Glutamatergic neuron (in vitro differentiated cells): ENCODE data around the gene NMNAT2. TPM values are rescaled to one million over a fixed set of nuclear protein-coding genes. Genes with fewer than 3 reads are reported as not detected.

Source experiments
- DNase-seq: peaks from one replicate; pipeline ENCODE4 v3.0.0; 2022
- H3K27ac Mint-ChIP-seq: one replicate; pipeline ENCODE4 v1.8.0; 2020; ENCODE audit warnings: mild to moderate bottlenecking, mixed read lengths, inconsistent platforms; ENCODE audit not compliant: unreplicated experiment
- H3K27me3 Mint-ChIP-seq: one replicate; pipeline ENCODE4 v1.8.0; 2020; ENCODE audit warnings: mild to moderate bottlenecking, moderate library complexity, mixed read lengths, inconsistent platforms; ENCODE audit not compliant: unreplicated experiment
- H3K36me3 Mint-ChIP-seq: one replicate; pipeline ENCODE4 v1.8.0; 2020; ENCODE audit warnings: mild to moderate bottlenecking, mixed read lengths, inconsistent platforms; ENCODE audit not compliant: unreplicated experiment
- H3K4me1 Mint-ChIP-seq: one replicate; pipeline ENCODE4 v1.8.0; 2020; ENCODE audit warnings: mild to moderate bottlenecking, low read depth, mixed read lengths, inconsistent platforms; ENCODE audit not compliant: unreplicated experiment
- H3K4me3 Mint-ChIP-seq: one replicate; pipeline ENCODE4 v1.8.0; 2020; ENCODE audit warnings: mild to moderate bottlenecking, mixed read lengths, inconsistent platforms; ENCODE audit not compliant: unreplicated experiment
- H3K9me3 Mint-ChIP-seq: one replicate; pipeline ENCODE4 v1.8.0; 2020; ENCODE audit warnings: mild to moderate bottlenecking, moderate library complexity, mixed read lengths, inconsistent platforms; ENCODE audit not compliant: unreplicated experiment
- CTCF ChIP-seq: fragments of 200-600 bp; sonication (generic); IDR thresholded peaks from one replicate; pipeline ENCODE4 v1.5.0; 2021; ENCODE audit not compliant: partially characterized antibody, unreplicated experiment
- total RNA-seq: library from RNA; stranded (reverse); fragmentation: NEBNext Ultra II Directional; extraction: Animal tissue kit (Norgen Biotek cat#: 25700); gene quantifications from one replicate; pipeline ENCODE4 v1.2.1, GENCODE V29; 2021; ENCODE audit not compliant: unreplicated experiment

Gene NMNAT2
- total RNA-seq, 1 donor from 2014 or later, result 76.4 TPM

- H3K9me3 Mint-ChIP-seq, result peaks cover 5% of the 10 kb centered on the region
- peaks cover 46% of the 10 kb centered on the region for H3K4me1 Mint-ChIP-seq
- H3K4me3 Mint-ChIP-seq, result no peak overlapping the region
- H3K36me3 Mint-ChIP-seq, result no peaks in the 10 kb centered on the region
- no peak for TF ChIP-seq CTCF
- H3K27me3 Mint-ChIP-seq, result peaks cover 3% of the 10 kb centered on the region
- no peak for DNase-seq
- no peak overlapping the region for H3K27ac Mint-ChIP-seq
Observed at GRCh38 chr1:183278739-183279591, 139.2 kb downstream of the NMNAT2 start.

GRCh38 chr1:183277821-183278738, 140.1 kb downstream of the NMNAT2 start:
- peaks cover 4% of the 10 kb centered on the region for H3K9me3 Mint-ChIP-seq
- H3K36me3 Mint-ChIP-seq, result no peaks in the 10 kb centered on the region
- no peak overlapping the region for H3K4me3 Mint-ChIP-seq
- DNase-seq, result no peak
- no peak for TF ChIP-seq CTCF
- H3K27me3 Mint-ChIP-seq, result peaks cover 3% of the 10 kb centered on the region
- no peak overlapping the region for H3K27ac Mint-ChIP-seq
- H3K4me1 Mint-ChIP-seq, result peaks cover 42% of the 10 kb centered on the region

GRCh38 chr1:183276386-183277080, 141.6 kb downstream of the NMNAT2 start:
- no peak for TF ChIP-seq CTCF

GRCh38 chr1:183275322-183275721, 142.9 kb downstream of the NMNAT2 start:
- H3K4me3 Mint-ChIP-seq, result no peak overlapping the region
- TF ChIP-seq CTCF, result no peak
- no peaks in the 10 kb centered on the region for H3K36me3 Mint-ChIP-seq
- H3K9me3 Mint-ChIP-seq, result peaks cover 6% of the 10 kb centered on the region
- DNase-seq, result no peak
- H3K27ac Mint-ChIP-seq, result no peak overlapping the region
- H3K27me3 Mint-ChIP-seq, result peaks cover 9% of the 10 kb centered on the region
- peaks cover 41% of the 10 kb centered on the region for H3K4me1 Mint-ChIP-seq

More at GRCh38 chr1:183276386-183277080, 141.6 kb downstream of the NMNAT2 start:
- DNase-seq, result no peak
- Mint-ChIP-seq H3K9me3 (peaks cover 4% of the 10 kb centered on the region), H3K27me3 (peaks cover 6% of the 10 kb centered on the region), H3K36me3 (no peaks in the 10 kb centered on the region), H3K4me1 (peaks cover 39% of the 10 kb centered on the region), H3K4me3 (no peak overlapping the region), H3K27ac (no peak overlapping the region)
